Measurements from ENCODE around the gene SYT13.

SYT13 gene

GRCh38 chr11:45313171-45313865 lies 27.2 kb upstream of the SYT13 start:
- DNase-seq (ENCODE audit: low read depth in 2 of 3, low spot score in 2 of 3) = no peak

GRCh38 chr11:45305874-45306623 lies 19.9 kb upstream of the SYT13 start:
- no peak for DNase-seq (ENCODE audit: low read depth in 2 of 3, low spot score in 2 of 3)

DNA sequence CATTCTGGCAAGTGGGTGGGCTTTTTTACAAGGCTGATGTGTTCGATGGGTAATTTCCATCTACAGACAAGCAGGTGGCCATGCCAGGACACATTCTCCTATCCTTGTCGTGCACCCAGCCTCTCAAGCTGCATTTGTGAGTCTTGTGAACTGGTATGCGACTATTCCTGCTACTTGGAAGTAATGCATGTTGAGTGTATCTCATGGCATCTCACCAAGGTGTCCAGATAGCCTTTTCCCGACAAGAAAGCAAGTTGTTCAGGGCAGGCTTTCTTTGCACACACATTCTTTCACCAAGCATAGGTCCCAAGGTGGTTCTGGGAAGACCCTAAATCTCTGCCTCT lies 18.8 kb upstream of the SYT13 start:
- no peak for DNase-seq (ENCODE audit: low read depth in 2 of 3, low spot score in 2 of 3)

DNA sequence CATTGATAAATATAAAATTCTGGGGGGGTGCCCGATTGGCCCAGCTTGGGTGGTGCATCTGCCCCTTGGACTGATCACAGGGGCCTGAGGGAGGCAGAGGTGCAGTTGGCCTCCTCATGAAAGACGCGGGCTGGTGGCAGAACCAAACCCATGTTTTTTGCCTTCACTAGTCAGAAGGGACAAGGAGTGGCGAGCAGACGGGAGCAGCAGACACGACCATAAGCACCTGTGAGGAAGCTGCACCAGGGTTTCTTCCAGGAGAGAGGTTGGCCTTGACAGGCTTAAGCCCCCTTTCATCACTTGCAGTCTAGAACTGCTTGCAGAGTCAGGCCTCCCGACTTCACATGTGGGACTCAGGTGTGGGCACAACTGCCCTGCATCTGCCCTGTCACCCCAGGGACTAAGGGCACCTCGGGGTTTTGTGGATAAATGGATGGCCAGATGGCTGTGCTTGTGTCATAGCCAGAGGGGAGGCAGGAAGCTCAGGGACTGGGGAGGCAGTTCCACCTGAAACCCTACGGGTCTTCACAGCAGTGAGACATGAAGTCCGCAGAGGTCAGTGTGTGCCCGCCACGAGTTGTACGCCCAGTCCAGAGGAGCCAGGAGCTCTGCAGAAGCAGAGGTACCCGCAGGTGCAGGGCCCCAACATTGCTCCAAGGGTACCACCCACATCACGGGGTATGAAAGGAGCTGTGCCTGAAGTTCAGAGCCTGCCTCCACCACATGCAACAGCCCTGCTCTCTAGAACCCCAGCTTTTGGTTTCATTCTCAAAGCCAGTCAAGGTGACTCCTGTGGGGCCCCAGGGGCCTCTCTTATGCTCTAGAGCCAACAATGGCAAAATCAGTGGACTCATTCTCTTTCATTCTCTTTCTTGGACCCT lies 18.2 kb upstream of the SYT13 start:
- DNase-seq (ENCODE audit: low read depth in 2 of 3, low spot score in 2 of 3) = no peak

- DNase-seq (ENCODE audit: low read depth in 2 of 3, low spot score in 2 of 3) = no peak
Observed at GRCh38 chr11:45303316-45303715, 17.2 kb upstream of the SYT13 start.

- no peak for DNase-seq (ENCODE audit: low read depth in 2 of 3, low spot score in 2 of 3)
Observed at GRCh38 chr11:45301537-45302246, 15.6 kb upstream of the SYT13 start.

DNA sequence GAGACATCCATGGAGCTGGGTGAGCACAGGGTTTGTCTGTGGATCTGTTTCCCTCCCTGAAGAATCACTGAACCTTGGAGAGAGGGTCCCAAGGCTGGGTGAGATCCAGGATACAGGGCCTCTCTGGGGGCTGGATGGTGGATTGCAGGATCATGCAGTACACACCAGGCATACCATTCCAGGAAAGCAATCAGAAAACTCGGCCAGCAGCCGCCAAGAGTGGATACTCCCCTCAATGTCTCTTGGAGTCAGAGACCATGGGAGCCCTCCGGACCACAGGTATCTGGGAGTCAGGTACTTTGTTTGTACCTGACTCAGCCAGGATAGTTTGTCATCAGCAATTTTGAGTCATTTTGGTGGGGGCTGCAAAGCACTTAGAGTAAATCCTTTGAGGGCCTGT lies 14.6 kb upstream of the SYT13 start:
- no peak for DNase-seq (ENCODE audit: low read depth in 2 of 3, low spot score in 2 of 3)

DNA sequence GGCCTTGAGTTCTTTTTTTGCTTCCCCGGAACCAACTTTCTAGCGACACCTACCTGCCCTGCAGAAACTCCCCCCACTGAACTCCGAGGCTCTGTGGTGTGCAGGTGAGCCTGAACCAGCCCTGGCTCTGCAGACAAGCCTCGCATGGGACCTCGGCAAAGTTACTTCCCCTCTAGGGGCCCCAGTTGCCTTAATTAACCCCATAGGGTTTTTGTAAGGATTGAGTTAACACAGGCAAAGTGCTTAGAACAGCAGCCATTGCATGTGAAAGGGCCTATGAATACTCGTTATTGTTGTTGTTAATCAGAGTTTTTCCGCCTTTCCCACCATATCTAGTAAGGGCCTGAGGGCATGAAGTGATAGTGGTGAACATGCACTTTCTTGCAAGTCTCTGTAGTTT lies 12.6 kb upstream of the SYT13 start:
- no peak for DNase-seq (ENCODE audit: low read depth in 2 of 3, low spot score in 2 of 3)

GRCh38 chr11:45296075-45296474 lies 9.9 kb upstream of the SYT13 start:
- DNase-seq (ENCODE audit: low read depth in 2 of 3, low spot score in 2 of 3) = no peak

- no peak for DNase-seq (ENCODE audit: low read depth in 2 of 3, low spot score in 2 of 3)
Observed at GRCh38 chr11:45294499-45294898, 8.4 kb upstream of the SYT13 start.

- peak in 1 of 3 experiments; percentile 10 for DNase-seq (ENCODE audit: low read depth in 2 of 3, low spot score in 2 of 3)
Observed at GRCh38 chr11:45293566-45294192, 7.5 kb upstream of the SYT13 start.

GRCh38 chr11:45290586-45290985 lies 4.4 kb upstream of the SYT13 start:
- DNase-seq (ENCODE audit: low read depth in 2 of 3, low spot score in 2 of 3) = no peak

- DNase-seq (ENCODE audit: low read depth in 2 of 3, low spot score in 2 of 3) = no peak
Observed at GRCh38 chr11:45289369-45289768, 3.2 kb upstream of the SYT13 start.

DNA sequence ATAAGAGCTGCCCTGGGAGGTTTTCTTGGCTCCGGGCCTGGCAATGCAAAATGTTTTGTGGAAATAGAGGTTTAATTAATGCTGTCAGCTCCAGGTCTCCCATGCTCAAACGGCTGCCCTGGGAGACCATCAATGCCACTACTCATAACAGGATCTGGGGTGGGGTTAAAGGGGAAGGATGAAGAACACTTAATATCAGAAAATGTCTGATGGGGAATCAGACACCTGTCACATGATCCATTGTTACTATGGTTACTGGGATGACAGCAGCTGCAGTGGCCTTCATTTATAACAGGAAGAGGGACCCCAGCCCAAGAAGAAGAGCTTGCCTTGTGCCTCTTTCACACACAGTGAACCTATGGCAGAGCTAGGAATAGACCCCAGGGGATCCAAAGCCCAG lies 2.2 kb upstream of the SYT13 start:
- no peak for DNase-seq (ENCODE audit: low read depth in 2 of 3, low spot score in 2 of 3)

DNA sequence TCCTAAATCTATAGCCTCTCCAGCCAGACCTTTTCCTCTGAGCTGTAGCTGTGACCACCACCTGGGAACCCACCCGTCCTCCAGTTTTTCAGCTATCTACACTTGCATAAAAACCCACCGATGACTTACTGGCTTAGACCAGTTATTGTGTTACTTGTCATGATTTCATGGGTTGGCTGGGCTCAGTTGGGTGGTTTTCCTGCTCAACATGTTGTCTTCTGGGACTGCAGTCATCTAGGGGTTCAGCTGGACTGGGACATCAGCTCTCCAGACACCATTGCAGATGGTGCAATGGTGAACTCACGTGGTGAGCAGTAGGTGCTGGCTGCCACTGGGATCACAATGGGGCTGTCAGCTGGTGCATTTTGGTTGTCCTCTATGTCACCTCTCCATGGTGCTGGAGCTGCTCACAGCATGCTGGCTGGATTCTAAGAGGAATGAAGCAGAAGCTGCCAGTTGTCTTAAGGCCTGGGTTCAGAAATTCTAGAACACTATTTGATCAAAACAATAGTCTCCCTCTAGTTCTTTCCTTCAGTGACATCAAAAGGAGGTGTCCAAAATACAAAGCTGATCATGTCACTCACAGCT lies 1.3 kb upstream of the SYT13 start:
- DNase-seq (ENCODE audit: low read depth in 2 of 3, low spot score in 2 of 3) = no peak

GRCh38 chr11:45285250-45285828 lies 802 bp downstream of the SYT13 start:
- no peak for DNase-seq (ENCODE audit: low read depth in 2 of 3, low spot score in 2 of 3)

DNA sequence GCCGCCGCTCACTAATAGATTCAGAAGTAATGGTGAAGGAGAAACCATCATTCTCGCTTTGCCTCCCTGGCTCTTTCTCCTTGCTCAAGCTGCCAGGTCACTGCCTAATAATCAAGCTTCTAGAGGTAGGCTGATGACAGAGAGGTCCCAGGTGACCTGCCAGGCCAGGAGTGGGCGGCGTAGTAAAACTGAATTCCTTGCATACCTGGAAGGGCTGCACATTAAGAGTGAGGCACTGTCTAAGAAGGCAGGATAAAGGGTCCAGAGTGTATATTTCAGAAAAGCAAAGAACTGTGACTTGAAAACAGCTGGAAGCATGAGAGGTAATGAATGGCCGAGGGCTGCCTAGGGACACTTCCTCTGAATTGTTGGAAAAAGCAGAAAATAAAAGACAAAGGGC lies 4.1 kb downstream of the SYT13 start:
- no peak for DNase-seq (ENCODE audit: low read depth in 2 of 3, low spot score in 2 of 3)

- DNase-seq (ENCODE audit: low read depth in 2 of 3, low spot score in 2 of 3) = no peak
Observed at GRCh38 chr11:45280449-45280848, 5.7 kb downstream of the SYT13 start.

- no peak for DNase-seq (ENCODE audit: low read depth in 2 of 3, low spot score in 2 of 3)
Observed at GRCh38 chr11:45279645-45280044, 6.5 kb downstream of the SYT13 start.

DNA sequence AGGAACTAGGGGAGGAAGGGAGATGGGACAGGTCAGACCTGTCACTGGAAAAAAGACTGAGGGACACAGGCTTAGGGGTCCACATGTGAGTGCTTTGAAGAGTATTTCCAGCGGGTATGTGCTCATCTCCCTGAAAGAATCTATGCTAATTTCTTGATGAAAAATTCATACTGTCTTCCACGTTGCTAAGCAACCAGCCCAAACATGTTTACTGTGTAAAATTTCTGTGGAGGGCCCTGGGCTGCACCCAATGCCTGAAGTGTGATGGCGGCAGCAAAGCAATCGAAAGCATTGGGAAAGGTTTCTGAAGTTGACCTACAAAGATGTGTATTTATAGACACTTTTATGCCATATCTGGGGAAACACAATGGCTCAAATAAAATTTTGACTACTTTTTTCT lies 7.4 kb downstream of the SYT13 start:
- no peak for DNase-seq (ENCODE audit: low read depth in 2 of 3, low spot score in 2 of 3)
